ENCODE data around the gene HLA-DMB.
A peak's percentile ranks its signal among the peaks of the same experiment; 100 is the strongest.

The HLA-DMB gene

GRCh38 chr6:32971581-32972352 lies 30.9 kb upstream of the HLA-DMB start:
- peak; percentile 99 for DNase-seq

GRCh38 chr6:32971242-32971580 lies 30.4 kb upstream of the HLA-DMB start:
- no peak for DNase-seq

GRCh38 chr6:32970413-32971241 lies 29.8 kb upstream of the HLA-DMB start:
- peak; percentile 82 for DNase-seq

- peak; percentile 75 for DNase-seq
Measured at GRCh38 chr6:32969685-32970412, 29.0 kb upstream of the HLA-DMB start.

- peak; percentile 72 for DNase-seq
Measured at GRCh38 chr6:32968867-32969684, 28.2 kb upstream of the HLA-DMB start.

GRCh38 chr6:32968093-32968866 lies 27.5 kb upstream of the HLA-DMB start, which contains the start of gene BRD2:
TSS of gene BRD2 (plus strand) at chr6:32968594. CDS start at chr6:32972899, 4,305 bp downstream.
- DNase-seq: peak; percentile 92

GRCh38 chr6:32967151-32968091 lies 26.6 kb upstream of the HLA-DMB start:
- DNase-seq: peak; percentile 6

- DNase-seq: no peak
Measured at GRCh38 chr6:32964776-32965175, 23.9 kb upstream of the HLA-DMB start.

GRCh38 chr6:32963866-32964265 lies 23.0 kb upstream of the HLA-DMB start:
- DNase-seq: no peak

- no peak for DNase-seq
Measured at GRCh38 chr6:32962213-32962826, 21.5 kb upstream of the HLA-DMB start.

- DNase-seq: no peak
Measured at GRCh38 chr6:32960563-32960962, 19.7 kb upstream of the HLA-DMB start.

- DNase-seq: no peak
Measured at GRCh38 chr6:32956176-32956575, 15.3 kb upstream of the HLA-DMB start.

GRCh38 chr6:32954986-32955802 lies 14.4 kb upstream of the HLA-DMB start:
- no peak for DNase-seq

- no peak for DNase-seq
Measured at GRCh38 chr6:32954267-32954666, 13.4 kb upstream of the HLA-DMB start.

GRCh38 chr6:32953775-32954174 lies 12.9 kb upstream of the HLA-DMB start:
- no peak for DNase-seq

- DNase-seq: peak; percentile 38
Measured at GRCh38 chr6:32952817-32953739, 12.2 kb upstream of the HLA-DMB start, which contains the start of gene HLA-DMA. TSS of gene HLA-DMA (minus strand) at chr6:32953097. CDS start at chr6:32953036, 61 bp downstream.

GRCh38 chr6:32950449-32950848 lies 9.6 kb upstream of the HLA-DMB start:
- DNase-seq: no peak

- DNase-seq: no peak
Measured at GRCh38 chr6:32950010-32950409, 9.2 kb upstream of the HLA-DMB start.
